GM13977 (cell line): ENCODE measurements around the gene ITPR2.
"Not testable (repeated sequence)": the region's sequence is repeated elsewhere in the genome, so short reads cannot be mapped to it uniquely, and the experiment has no call there.

ENCODE experiments used
- DNase-seq: peaks from one replicate; pipeline ENCODE4 v3.0.0; 2012; ENCODE audit warnings: low spot score
- in situ Hi-C: fragments of 300-500 bp; cut with MboI; formaldehyde crosslinking; loops from one replicate; pipeline ENCODE4 v1.12.0; 2022; ENCODE audit warnings: low sequenced_read_pairs, low pct_unique_long_range_greater_than_20kb, mixed read lengths, inconsistent platforms; ENCODE audit not compliant: unreplicated experiment
- TF ChIP-seq, protein P1 (sequence below): IDR thresholded peaks from 2 replicates; pipeline ENCODE4 v1.5.1; 2012; ENCODE audit warnings: mild to moderate bottlenecking, control low read depth; ENCODE audit not compliant: insufficient read depth; ENCODE audit errors: extremely low read depth, missing control alignments

ITPR2 gene

DNA sequence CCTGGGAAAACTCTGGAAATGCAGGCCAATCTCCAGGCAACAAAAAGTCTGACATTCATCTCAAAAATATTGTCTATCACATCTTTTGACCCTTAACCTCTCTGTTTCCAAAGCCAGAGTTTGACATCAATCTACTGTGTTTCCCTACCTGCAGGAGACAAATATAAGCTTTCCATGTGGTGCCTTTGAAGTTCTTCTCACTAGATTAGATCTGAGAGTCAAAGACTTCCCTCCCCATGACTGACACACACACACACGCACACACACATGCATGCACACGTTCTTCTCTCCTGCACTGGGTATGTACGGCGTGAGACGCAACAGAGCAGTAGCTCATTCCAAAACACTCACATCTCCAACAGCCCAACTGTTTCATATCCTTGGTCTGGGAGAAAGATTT is 8.1 kb upstream of the ITPR2 start:
- DNase-seq = no peak
- in situ Hi-C loops = no loop called here
- TF ChIP-seq, protein P1, sequence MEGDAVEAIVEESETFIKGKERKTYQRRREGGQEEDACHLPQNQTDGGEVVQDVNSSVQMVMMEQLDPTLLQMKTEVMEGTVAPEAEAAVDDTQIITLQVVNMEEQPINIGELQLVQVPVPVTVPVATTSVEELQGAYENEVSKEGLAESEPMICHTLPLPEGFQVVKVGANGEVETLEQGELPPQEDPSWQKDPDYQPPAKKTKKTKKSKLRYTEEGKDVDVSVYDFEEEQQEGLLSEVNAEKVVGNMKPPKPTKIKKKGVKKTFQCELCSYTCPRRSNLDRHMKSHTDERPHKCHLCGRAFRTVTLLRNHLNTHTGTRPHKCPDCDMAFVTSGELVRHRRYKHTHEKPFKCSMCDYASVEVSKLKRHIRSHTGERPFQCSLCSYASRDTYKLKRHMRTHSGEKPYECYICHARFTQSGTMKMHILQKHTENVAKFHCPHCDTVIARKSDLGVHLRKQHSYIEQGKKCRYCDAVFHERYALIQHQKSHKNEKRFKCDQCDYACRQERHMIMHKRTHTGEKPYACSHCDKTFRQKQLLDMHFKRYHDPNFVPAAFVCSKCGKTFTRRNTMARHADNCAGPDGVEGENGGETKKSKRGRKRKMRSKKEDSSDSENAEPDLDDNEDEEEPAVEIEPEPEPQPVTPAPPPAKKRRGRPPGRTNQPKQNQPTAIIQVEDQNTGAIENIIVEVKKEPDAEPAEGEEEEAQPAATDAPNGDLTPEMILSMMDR = no peak

DNA sequence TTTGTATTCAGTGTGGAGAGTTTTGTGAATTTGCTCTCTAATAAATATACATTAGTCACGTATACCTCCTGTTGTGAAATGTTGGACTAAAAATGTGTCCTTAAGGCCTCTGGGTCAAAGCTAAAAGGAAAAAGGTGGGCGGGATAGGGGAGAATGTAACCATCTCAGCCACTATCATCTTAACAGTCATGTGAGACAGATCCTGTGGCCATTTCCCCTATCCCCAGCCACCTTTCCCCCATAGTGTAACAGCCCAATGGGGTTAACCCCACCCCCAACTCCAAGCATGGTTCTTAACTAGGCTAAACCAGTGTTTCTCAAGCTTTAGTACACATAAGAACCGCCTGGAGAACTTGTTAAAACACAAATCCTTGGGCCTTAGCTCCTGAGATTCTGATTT is 6.5 kb upstream of the ITPR2 start:
- in situ Hi-C loops = no loop called here
- TF ChIP-seq, protein P1 = no peak

DNA sequence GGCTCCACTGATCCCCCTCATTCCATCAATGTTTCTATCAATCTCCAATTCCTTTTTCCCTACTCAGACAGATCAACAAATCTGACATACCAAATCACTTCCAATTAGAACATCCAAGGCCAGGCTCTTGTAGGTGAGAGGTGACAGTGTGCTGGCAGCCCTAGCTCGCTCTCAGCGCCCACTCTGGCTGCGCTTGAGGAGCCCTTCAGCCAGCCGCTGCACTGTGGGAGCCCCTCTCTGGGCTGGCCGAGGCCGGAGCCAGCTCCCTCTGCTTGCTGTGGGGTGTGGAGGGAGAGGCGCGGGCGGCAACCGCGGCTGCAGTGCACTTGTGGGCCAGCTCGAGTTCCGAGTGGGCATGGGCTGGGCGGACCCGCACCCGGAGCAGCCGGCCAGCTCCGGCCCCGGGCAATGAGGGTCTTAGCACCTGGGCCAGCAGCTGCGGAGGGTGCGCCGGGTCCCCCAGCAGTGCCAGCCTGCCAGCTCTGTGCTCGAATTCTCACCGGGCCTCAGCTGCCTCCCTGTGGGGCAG is 6.0 kb upstream of the ITPR2 start:
- TF ChIP-seq, protein P1 = no peak
- in situ Hi-C loops = no loop called here
- no peak for DNase-seq

More for the DNA sequence above, 6.5 kb upstream of the ITPR2 start:
- DNase-seq = no peak

DNA sequence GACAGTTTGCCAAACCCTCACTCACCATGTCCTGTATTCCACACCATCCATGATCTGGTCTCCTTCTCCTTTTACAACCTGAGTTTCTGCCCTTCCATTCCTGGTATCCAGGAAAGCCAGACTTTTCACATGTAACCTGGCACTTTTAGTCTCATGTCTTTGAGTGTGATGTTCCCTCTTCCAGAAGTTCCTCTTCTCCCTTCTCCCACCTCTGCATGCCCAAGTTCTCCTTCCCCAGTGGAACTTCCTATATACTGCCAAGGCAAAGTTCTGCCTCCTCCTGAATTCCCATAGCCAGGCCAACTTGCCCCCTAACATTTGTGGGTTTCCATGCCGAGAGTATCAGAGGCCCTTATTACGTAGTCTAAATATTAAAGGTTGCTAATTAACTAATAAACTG is 3.2 kb upstream of the ITPR2 start:
- in situ Hi-C loops = no loop called here
- TF ChIP-seq, protein P1 = no peak
- no peak for DNase-seq

DNA sequence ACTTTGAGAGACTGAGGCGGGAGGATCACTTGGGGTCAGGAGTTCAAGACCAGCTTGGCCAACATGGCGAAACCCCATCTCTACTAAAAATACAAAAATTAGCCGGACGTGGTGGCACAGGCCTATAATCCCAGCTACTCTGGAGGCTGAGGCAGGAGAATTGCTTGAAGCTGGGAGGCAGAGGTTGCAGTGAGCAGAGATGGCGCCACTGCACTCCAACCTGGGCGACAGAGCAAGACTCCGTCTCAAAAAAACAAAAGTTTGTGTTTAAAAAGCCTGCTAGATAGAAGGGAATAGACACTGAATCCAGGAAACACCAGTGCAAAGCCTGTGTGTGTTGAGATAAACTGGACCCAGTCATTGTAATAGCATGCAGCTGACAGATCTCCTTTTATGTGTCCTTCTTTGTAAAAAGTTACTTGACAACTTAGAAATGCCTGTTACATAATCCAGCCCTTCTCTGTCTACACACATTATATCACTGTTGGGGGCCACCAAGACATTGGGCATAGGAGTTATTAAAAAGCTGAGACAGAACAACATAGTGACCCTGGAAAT is 1.6 kb upstream of the ITPR2 start:
- DNase-seq, in situ Hi-C loops: not testable (repeated sequence)

DNA sequence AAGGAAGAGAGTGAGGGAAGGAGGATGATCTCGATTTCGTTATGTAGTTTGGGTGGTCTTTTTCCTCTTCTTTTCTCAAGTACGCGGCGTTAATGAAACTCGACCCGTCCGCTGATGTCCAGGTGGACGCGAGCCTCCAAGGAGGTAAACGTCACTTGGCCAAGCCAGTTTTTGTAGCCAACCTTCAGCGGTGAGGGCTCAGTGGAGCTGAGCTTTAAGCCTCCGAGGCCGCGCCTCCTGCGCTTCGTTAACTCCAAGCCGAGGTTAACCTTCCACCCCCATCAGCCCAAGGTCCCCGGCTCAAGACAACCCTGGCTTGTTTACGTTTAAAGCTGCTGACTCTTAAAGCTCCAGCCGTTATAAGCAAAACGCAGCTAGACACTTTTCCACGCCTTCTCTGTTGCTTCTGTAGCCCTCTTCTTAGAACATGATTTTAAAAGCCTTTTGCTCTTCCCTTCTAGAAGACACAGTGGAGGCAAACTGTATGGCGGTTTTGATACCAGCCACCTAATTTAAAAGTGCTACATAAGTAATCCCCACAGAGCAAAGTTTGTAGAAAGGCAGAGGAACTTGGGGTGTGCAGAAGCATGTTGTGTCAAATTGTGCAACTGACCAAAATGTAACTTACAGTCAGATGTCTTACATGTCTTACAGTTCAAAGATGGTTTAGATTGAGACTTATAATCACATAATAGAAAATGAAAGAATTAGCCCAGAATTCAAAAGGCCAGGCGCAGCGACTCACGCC is 923 bp upstream of the ITPR2 start:
- in situ Hi-C loops = no loop called here
- TF ChIP-seq, protein P1 = no peak
- DNase-seq = peak; percentile 65
